GM20000 (cell line): ENCODE data around the gene C1RL.
"Not testable (repeated sequence)": the region's sequence is repeated elsewhere in the genome, so short reads cannot be mapped to it uniquely, and the experiment has no call there.

ENCODE experiments used
- DNase-seq: peaks from one replicate; pipeline ENCODE4 v3.0.0; 2012; ENCODE audit warnings: low spot score
- CTCF ChIP-seq: IDR thresholded peaks from 2 replicates; pipeline ENCODE4 v1.5.1; 2012; ENCODE audit warnings: mild to moderate bottlenecking, control low read depth; ENCODE audit errors: extremely low read depth, missing control alignments

C1RL gene

GRCh38 chr12:7061138-7061537 lies 47.9 kb downstream of the C1RL start:
- no peak for TF ChIP-seq CTCF
- DNase-seq = no peak

GRCh38 chr12:7060353-7060954 lies 48.6 kb downstream of the C1RL start, which contains the start of gene C1S:
C1S (plus strand) TSS chr12:7060718; CDS start chr12:7061913, 1,195 bp downstream.
- DNase-seq = no peak
- TF ChIP-seq CTCF = no peak

GRCh38 chr12:7059780-7060179 lies 49.2 kb downstream of the C1RL start:
- DNase-seq = no peak
- TF ChIP-seq CTCF = no peak

GRCh38 chr12:7058850-7059395 lies 50.1 kb downstream of the C1RL start:
- TF ChIP-seq CTCF = no peak
- DNase-seq = no peak

GRCh38 chr12:7058163-7058845 lies 50.7 kb downstream of the C1RL start:
- no peak for TF ChIP-seq CTCF
- no peak for DNase-seq

GRCh38 chr12:7055736-7056135 lies 53.3 kb downstream of the C1RL start:
- DNase-seq = not testable (repeated sequence)

GRCh38 chr12:7054925-7055324 lies 54.1 kb downstream of the C1RL start:
- TF ChIP-seq CTCF = no peak
- no peak for DNase-seq

GRCh38 chr12:7049973-7050372 lies 59.0 kb downstream of the C1RL start:
- not testable (repeated sequence) for DNase-seq

- not testable (repeated sequence) for DNase-seq
Observed at GRCh38 chr12:7049445-7049951, 59.5 kb downstream of the C1RL start.
